HK-2 (cell line): Measurements from ENCODE around the gene POTEB2.
"Not testable (repeated sequence)": the region's sequence is repeated elsewhere in the genome, so short reads cannot be mapped to it uniquely, and the experiment has no call there.

Experiments used
- DNase-seq: peaks from one replicate; pipeline ENCODE4 v3.0.0-alpha.2; 2018; ENCODE audit not compliant: unreplicated experiment

The POTEB2 gene

GRCh38 chr15:20866214-20866613 is at the start of gene POTEB2:
TSS of gene POTEB2 (minus strand) at chr15:20866314. CDS start at chr15:20866281, 33 bp downstream.
- DNase-seq = not testable (repeated sequence)

GRCh38 chr15:20879916-20880315 is 13.8 kb upstream of the POTEB2 start:
- not testable (repeated sequence) for DNase-seq

- not testable (repeated sequence) for DNase-seq
Observed at GRCh38 chr15:20878464-20878863, 12.3 kb upstream of the POTEB2 start.

GRCh38 chr15:20877819-20878218 is 11.7 kb upstream of the POTEB2 start:
- not testable (repeated sequence) for DNase-seq
